K562 (cell line): ENCODE results near the gene ZNF343. TPM values are rescaled to one million over a fixed set of nuclear protein-coding genes. Genes with fewer than 3 reads are reported as not detected.

Experiments used
- ATAC-seq: fragments of 200-7000 bp; cut with Tn5 transposase; 3 replicates; pipeline ENCODE4 v1.9.1; 2020; ENCODE audit warnings: moderate library complexity
- BruUV-seq: library from RNA; stranded (reverse); fragments of 400-500 nt; replicated peaks from 2 replicates; lab custom pipeline; 2021; lab: Mats Ljungman, UMichigan
- CTCF ChIA-PET: fragments of 300-600 bp; formaldehyde crosslinking; extraction: SDS; loops from one replicate; lab custom pipeline; 2021; ENCODE audit warnings: low intra/inter-chr PET ratio; lab: Yijun Ruan, JAX
- POLR2A ChIA-PET: fragments of 300-600, 350-650 bp; sonication (Branson Sonifier 250); formaldehyde crosslinking; extraction: SDS; loops from one replicate; lab custom pipeline; 2021; ENCODE audit warnings: antibody characterized with exemption, inconsistent platforms; lab: Yijun Ruan, JAX
- DNase-seq, 4 experiments: peaks; one replicate each; pipeline versions ENCODE4 v3.0.0 to v3.0.0-alpha.2; 2011 to 2018; ENCODE audit warnings: low spot score in 3 of 4, mixed read lengths in 3 of 4; ENCODE audit errors: extremely low read depth in 1 of 4
- FAIRE-seq: peaks from 2 replicates; lab custom pipeline; 2011; peaks lifted over from hg19 to GRCh38; lab: Jason Lieb, UNC
- H2AFZ ChIP-seq: 2 replicates; pipeline ENCODE4 v1.6.0; 2011; ENCODE audit warnings: low read depth, low read length, control low read depth, inconsistent platforms
- H3K27ac ChIP-seq: fragments of 200-600 bp; 3 replicates; pipeline ENCODE4 v1.8.0; 2011; ENCODE audit warnings: low read depth, mild to moderate bottlenecking, control low read depth, inconsistent platforms, low read length, moderate library complexity, mixed read lengths; ENCODE audit errors: extremely low read depth
- H3K27me3 ChIP-seq, 2 experiments: fragments of 300-600 bp in 1 of 2; 2 replicates in 1 of 2; 3 replicates in 1 of 2; pipeline versions ENCODE4 v1.6.0 to v1.8.0; 2011; ENCODE audit warnings: inconsistent platforms in 2 of 2, low read length in 2 of 2, mild to moderate bottlenecking in 1 of 2, mixed read lengths in 1 of 2, moderate library complexity in 1 of 2; ENCODE audit not compliant: control insufficient read depth in 2 of 2, insufficient read depth in 2 of 2
- H3K36me3 ChIP-seq: fragments of 300-600 bp; 3 replicates; pipeline ENCODE4 v1.8.0; 2011; ENCODE audit warnings: mild to moderate bottlenecking, low read length, inconsistent platforms; ENCODE audit not compliant: control insufficient read depth, insufficient read depth
- H3K4me1 ChIP-seq, 2 experiments: fragments of 200-600 bp in 1 of 2; replicated peaks in 1 of 2; 2 replicates in 1 of 2; 3 replicates in 1 of 2; pipeline versions ENCODE4 v1.5.1 to v1.8.0; 2011; ENCODE audit warnings: inconsistent platforms in 2 of 2, low read length in 2 of 2, mild to moderate bottlenecking in 1 of 2, mixed read lengths in 1 of 2, moderate library complexity in 1 of 2; ENCODE audit not compliant: control insufficient read depth in 2 of 2, insufficient read depth in 2 of 2
- H3K4me2 ChIP-seq: 2 replicates; pipeline ENCODE4 v1.6.1; 2011; ENCODE audit warnings: low read length, control low read depth, inconsistent platforms, mixed read lengths; ENCODE audit not compliant: insufficient read depth
- H3K4me3 ChIP-seq: fragments of 200-600 bp; sonication (generic), shearing (Covaris generic); 2 replicates; pipeline ENCODE4 v1.5.1; 2016; ENCODE audit warnings: control low read depth, inconsistent platforms
- H3K79me2 ChIP-seq: fragments of 200-600 bp; 3 replicates; pipeline ENCODE4 v1.8.0; 2011; ENCODE audit warnings: low read length, inconsistent platforms; ENCODE audit not compliant: control insufficient read depth, insufficient read depth
- H3K9ac ChIP-seq, 2 experiments: 2 replicates each; pipeline versions ENCODE4 v1.6.0 to v1.6.1; 2011; ENCODE audit warnings: low read depth in 2 of 2, low read length in 2 of 2, control low read depth in 1 of 2, inconsistent platforms in 1 of 2, mild to moderate bottlenecking in 1 of 2, mixed read lengths in 1 of 2; ENCODE audit not compliant: insufficient read depth in 1 of 2
- H3K9me1 ChIP-seq: one replicate; pipeline ENCODE4 v1.6.0; 2011; ENCODE audit warnings: inconsistent platforms, mild to moderate bottlenecking, low read length, moderate library complexity; ENCODE audit not compliant: control insufficient read depth, insufficient read depth
- H3K9me3 ChIP-seq: replicated peaks from 2 replicates; pipeline ENCODE4 v1.5.1; 2011; ENCODE audit warnings: low read depth, low read length, inconsistent platforms; ENCODE audit not compliant: control insufficient read depth, insufficient read depth
- H4K20me1 ChIP-seq: replicated peaks from 2 replicates; pipeline ENCODE4 v1.6.1; 2011; ENCODE audit warnings: low read length, inconsistent platforms, mixed read lengths; ENCODE audit not compliant: control insufficient read depth, insufficient read depth
- HMG20A ChIP-seq: fragments of 450-650 bp; formaldehyde crosslinking; conservative IDR thresholded peaks from 2 replicates; pipeline ENCODE4 v1.4.0; 2020; ENCODE audit warnings: mild to moderate bottlenecking, mixed read lengths
- HNRNPLL ChIP-seq: fragments of 200-400 bp; formaldehyde crosslinking; IDR thresholded peaks from 2 replicates; pipeline ENCODE4 v1.6.1; 2017; ENCODE audit warnings: low read length, low read depth, mild to moderate bottlenecking; ENCODE audit not compliant: poor library complexity, severe bottlenecking
- KDM4B ChIP-seq, 2 experiments: fragments of 450-650 bp in 1 of 2; sonication (generic) in 1 of 2; IDR thresholded peaks; 2 replicates each; pipeline ENCODE4 v1.6.1; 2016 to 2017; ENCODE audit warnings: borderline replicate concordance in 2 of 2, antibody characterized with exemption in 1 of 2, low read depth in 1 of 2, mild to moderate bottlenecking in 1 of 2
- MBD2 ChIP-seq: sonication (generic); IDR thresholded peaks from 2 replicates; pipeline ENCODE4 v1.6.1; 2016; ENCODE audit warnings: low read depth, borderline replicate concordance
- RUNX1 ChIP-seq: sonication (generic); IDR thresholded peaks from 2 replicates; pipeline ENCODE4 v1.6.1; 2016; ENCODE audit warnings: antibody characterized with exemption, low read depth
- SREBF1 ChIP-seq: fragments of 150-350 bp; IDR thresholded peaks from 2 replicates; pipeline ENCODE4 v1.6.1; 2014; ENCODE audit warnings: antibody characterized with exemption, low read depth, low read length, borderline replicate concordance
- SUPT5H ChIP-seq: fragments of 450-650 bp; IDR thresholded peaks from 2 replicates; pipeline ENCODE4 v1.6.1; 2016
- XRCC5 ChIP-seq: fragments of 200-400 bp; formaldehyde crosslinking; IDR thresholded peaks from 2 replicates; pipeline ENCODE4 v1.6.1; 2017; ENCODE audit warnings: low read depth, mild to moderate bottlenecking, low read length
- ZNF12 ChIP-seq: sonication (generic); formaldehyde crosslinking; IDR thresholded peaks from 2 replicates; pipeline ENCODE4 v1.4.0; 2020; ENCODE audit warnings: mild to moderate bottlenecking, missing genetic modification reagents
- ZNF79 ChIP-seq: fragments of 250-450 bp; sonication (Bioruptor Pico); IDR thresholded peaks from 2 replicates; pipeline ENCODE4 v1.4.0; 2020; ENCODE audit warnings: low read depth, mild to moderate bottlenecking, moderate library complexity
- WGBS: fragments of 100-300 bp; shearing (Covaris generic); methylation state at CpG from one replicate; pipeline ENCODE4 v1.1.6; 2016; ENCODE audit warnings: low coverage, mixed read lengths; ENCODE audit not compliant: insufficient coverage; ENCODE audit errors: missing lambda C conversion rate; 5-methylcytosine and 5-hydroxymethylcytosine counted together
- in situ Hi-C: fragments of 300-500 bp; cut with MboI; formaldehyde crosslinking; loops from 4 replicates; pipeline ENCODE4 v1.15.0; 2018; ENCODE audit warnings: inconsistent platforms, mixed read lengths
- intact Hi-C: fragments of 100-400 bp; cut with micrococcal nuclease; formaldehyde crosslinking; loops from 2 replicates; pipeline ENCODE4 v1.14.2; 2022
- polyA plus RNA-seq, 8 experiments: library from polyadenylated mRNA; depleted of rRNA in 4 of 8; stranded (reverse) in 5 of 8; unstranded in 3 of 8; fragments of >200 nt; fragmentation: Nextera tagmentation in 2 of 8; fragmentation: Illumina TruSeq in 1 of 8; extraction: Ambion mirVana in 2 of 8; extraction: Trizol in 1 of 8; gene quantifications; 2 replicates each; pipeline versions ENCODE4 v1.2.1 to v1.2.3, GENCODE V29; 2011 to 2014; ENCODE audit warnings: inconsistent platforms in 1 of 8, missing spikeins in 1 of 8
- total RNA-seq, 7 experiments: library from RNA; depleted of rRNA in 6 of 7; stranded (reverse); fragments of >200 nt in 6 of 7; fragmentation: Illumina TruSeq in 2 of 7; extraction: Trizol in 2 of 7; gene quantifications; 2 replicates each; pipeline versions ENCODE4 v1.2.1 to v1.2.3, GENCODE V29; 2011 to 2021; ENCODE audit warnings: low replicate concordance in 1 of 7
- TF ChIP-seq, protein P1 (sequence below): fragments of 450-650 bp; IDR thresholded peaks from 2 replicates; pipeline ENCODE4 v1.7.1; 2018; ENCODE audit warnings: mild to moderate bottlenecking, low read depth; ENCODE audit not compliant: partially characterized antibody
- TF ChIP-seq, protein P2 (sequence below): fragments of 250-450 bp; sonication (Bioruptor Pico); IDR thresholded peaks from 2 replicates; pipeline ENCODE4 v1.8.0; 2021; ENCODE audit warnings: borderline replicate concordance, mild to moderate bottlenecking, moderate library complexity; ENCODE audit not compliant: poor library complexity, severe bottlenecking
- TF ChIP-seq, protein P3 (sequence below): sonication (generic); formaldehyde crosslinking; IDR thresholded peaks from 2 replicates; pipeline ENCODE4 v1.8.0; 2022; ENCODE audit warnings: missing genetic modification reagents, mild to moderate bottlenecking, moderate library complexity, borderline replicate concordance
- TF ChIP-seq, protein P4 (sequence below): sonication (generic); formaldehyde crosslinking; IDR thresholded peaks from 2 replicates; pipeline ENCODE4 v1.8.0; 2022; ENCODE audit warnings: mild to moderate bottlenecking, missing genetic modification reagents

The ZNF343 gene
- total and polyA plus RNA-seq, 9 of the 15 experiments (the other 6 are each of a cell fraction or from before 2014, with no cell fraction given): 1.4 to 9.8 (median 6.4) TPM

DNA sequence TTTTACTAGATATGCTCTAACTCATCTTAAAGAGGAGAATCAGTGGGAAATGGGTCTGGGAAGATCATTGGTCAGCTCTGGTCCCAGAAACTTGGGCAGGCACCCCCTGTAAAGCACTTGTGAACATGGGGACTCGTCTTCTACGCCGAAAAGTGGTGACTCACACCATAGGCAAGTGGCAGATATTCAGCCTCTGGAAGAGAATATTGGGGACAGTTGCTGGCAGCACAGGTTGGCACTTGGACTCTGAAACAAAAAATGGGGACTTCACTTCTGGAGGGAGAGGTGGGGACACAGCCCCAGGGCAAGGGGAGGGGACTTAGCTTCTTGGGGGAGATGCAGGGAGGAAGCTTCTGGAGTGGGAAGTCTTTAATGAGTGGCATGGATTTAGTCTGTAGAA lies 11.9 kb upstream of the ZNF343 start:
- 83% methylated on average over 3 of the region's 3 CpGs for WGBS
- Histone ChIP-seq H3K4me3 (no peak overlapping the region), H3K9me1 (no peaks in the 10 kb centered on the region), H3K36me3 (no peaks in the 10 kb centered on the region), H3K4me2 (no peak overlapping the region), H2AFZ (no peak overlapping the region), H3K9ac (no peak overlapping the region), H3K9me3 (no peaks in the 10 kb centered on the region), H3K27me3 (no peaks in the 10 kb centered on the region), H3K4me1 (peaks cover 13 to 17% of the 10 kb centered on the region in 2 experiments; a peak in 4 of 5 replicates), H3K79me2 (peaks cover 10% of the 10 kb centered on the region; the same call in 1 of the 3 replicates), H4K20me1 (no peaks in the 10 kb centered on the region), H3K27ac (no peak overlapping the region)
- in situ Hi-C loops: loop anchor here (5.0 kb wide), 1 partner anchor 48 kb away; the partner anchor contains the start of gene SNRPB
- ChIA-PET POLR2A (interaction anchor here (0.6 to 1.4 kb wide), 3 partner anchors 11 to 1430 kb away, joined by 3 to 4 read pairs (median 3); no protein-coding TSS in a partner anchor), CTCF (no interaction called here)
- no peak for DNase-seq
- BruUV-seq: no TSS peak
- no peak for ATAC-seq
- intact Hi-C loops: no loop called here
- FAIRE-seq: no peak
- TF ChIP-seq, protein P1, sequence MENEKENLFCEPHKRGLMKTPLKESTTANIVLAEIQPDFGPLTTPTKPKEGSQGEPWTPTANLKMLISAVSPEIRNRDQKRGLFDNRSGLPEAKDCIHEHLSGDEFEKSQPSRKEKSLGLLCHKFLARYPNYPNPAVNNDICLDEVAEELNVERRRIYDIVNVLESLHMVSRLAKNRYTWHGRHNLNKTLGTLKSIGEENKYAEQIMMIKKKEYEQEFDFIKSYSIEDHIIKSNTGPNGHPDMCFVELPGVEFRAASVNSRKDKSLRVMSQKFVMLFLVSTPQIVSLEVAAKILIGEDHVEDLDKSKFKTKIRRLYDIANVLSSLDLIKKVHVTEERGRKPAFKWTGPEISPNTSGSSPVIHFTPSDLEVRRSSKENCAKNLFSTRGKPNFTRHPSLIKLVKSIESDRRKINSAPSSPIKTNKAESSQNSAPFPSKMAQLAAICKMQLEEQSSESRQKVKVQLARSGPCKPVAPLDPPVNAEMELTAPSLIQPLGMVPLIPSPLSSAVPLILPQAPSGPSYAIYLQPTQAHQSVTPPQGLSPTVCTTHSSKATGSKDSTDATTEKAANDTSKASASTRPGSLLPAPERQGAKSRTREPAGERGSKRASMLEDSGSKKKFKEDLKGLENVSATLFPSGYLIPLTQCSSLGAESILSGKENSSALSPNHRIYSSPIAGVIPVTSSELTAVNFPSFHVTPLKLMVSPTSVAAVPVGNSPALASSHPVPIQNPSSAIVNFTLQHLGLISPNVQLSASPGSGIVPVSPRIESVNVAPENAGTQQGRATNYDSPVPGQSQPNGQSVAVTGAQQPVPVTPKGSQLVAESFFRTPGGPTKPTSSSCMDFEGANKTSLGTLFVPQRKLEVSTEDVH: no peak
- no peak for TF ChIP-seq SUPT5H
- TF ChIP-seq HMG20A (CRISPR knock-in tag): no peak
- no peak for TF ChIP-seq ZNF79
- TF ChIP-seq, protein P2, sequence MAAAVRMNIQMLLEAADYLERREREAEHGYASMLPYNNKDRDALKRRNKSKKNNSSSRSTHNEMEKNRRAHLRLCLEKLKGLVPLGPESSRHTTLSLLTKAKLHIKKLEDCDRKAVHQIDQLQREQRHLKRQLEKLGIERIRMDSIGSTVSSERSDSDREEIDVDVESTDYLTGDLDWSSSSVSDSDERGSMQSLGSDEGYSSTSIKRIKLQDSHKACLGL: no peak
- TF ChIP-seq MBD2: no peak
- TF ChIP-seq SREBF1: no peak
- TF ChIP-seq XRCC5: no peak
- no peak for TF ChIP-seq RUNX1
- TF ChIP-seq, protein P3, sequence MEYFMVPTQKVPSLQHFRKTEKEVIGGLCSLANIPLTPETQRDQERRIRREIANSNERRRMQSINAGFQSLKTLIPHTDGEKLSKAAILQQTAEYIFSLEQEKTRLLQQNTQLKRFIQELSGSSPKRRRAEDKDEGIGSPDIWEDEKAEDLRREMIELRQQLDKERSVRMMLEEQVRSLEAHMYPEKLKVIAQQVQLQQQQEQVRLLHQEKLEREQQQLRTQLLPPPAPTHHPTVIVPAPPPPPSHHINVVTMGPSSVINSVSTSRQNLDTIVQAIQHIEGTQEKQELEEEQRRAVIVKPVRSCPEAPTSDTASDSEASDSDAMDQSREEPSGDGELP (CRISPR knock-in tag): no peak
- TF ChIP-seq, protein P4, sequence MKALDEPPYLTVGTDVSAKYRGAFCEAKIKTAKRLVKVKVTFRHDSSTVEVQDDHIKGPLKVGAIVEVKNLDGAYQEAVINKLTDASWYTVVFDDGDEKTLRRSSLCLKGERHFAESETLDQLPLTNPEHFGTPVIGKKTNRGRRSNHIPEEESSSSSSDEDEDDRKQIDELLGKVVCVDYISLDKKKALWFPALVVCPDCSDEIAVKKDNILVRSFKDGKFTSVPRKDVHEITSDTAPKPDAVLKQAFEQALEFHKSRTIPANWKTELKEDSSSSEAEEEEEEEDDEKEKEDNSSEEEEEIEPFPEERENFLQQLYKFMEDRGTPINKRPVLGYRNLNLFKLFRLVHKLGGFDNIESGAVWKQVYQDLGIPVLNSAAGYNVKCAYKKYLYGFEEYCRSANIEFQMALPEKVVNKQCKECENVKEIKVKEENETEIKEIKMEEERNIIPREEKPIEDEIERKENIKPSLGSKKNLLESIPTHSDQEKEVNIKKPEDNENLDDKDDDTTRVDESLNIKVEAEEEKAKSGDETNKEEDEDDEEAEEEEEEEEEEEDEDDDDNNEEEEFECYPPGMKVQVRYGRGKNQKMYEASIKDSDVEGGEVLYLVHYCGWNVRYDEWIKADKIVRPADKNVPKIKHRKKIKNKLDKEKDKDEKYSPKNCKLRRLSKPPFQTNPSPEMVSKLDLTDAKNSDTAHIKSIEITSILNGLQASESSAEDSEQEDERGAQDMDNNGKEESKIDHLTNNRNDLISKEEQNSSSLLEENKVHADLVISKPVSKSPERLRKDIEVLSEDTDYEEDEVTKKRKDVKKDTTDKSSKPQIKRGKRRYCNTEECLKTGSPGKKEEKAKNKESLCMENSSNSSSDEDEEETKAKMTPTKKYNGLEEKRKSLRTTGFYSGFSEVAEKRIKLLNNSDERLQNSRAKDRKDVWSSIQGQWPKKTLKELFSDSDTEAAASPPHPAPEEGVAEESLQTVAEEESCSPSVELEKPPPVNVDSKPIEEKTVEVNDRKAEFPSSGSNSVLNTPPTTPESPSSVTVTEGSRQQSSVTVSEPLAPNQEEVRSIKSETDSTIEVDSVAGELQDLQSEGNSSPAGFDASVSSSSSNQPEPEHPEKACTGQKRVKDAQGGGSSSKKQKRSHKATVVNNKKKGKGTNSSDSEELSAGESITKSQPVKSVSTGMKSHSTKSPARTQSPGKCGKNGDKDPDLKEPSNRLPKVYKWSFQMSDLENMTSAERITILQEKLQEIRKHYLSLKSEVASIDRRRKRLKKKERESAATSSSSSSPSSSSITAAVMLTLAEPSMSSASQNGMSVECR (CRISPR knock-in tag): no peak
- no peak for TF ChIP-seq HNRNPLL
- no peak for TF ChIP-seq ZNF12
- no peak for TF ChIP-seq KDM4B (IDR thresholded peaks at IDR 0.05; ENCODE audit: borderline replicate concordance in 2 of 2, low read depth in 1 of 2)
